IPS DF 4.7 (cell line): Measurements from ENCODE around the gene TATDN3.
"Not testable (repeated sequence)": the region's sequence is repeated elsewhere in the genome, so short reads cannot be mapped to it uniquely, and the experiment has no call there.

Source experiments
- DNase-seq: peaks from one replicate; pipeline ENCODE4 v3.0.0-alpha.2; 2013; ENCODE audit warnings: low spot score; ENCODE audit errors: extremely low read depth

Gene TATDN3

DNA sequence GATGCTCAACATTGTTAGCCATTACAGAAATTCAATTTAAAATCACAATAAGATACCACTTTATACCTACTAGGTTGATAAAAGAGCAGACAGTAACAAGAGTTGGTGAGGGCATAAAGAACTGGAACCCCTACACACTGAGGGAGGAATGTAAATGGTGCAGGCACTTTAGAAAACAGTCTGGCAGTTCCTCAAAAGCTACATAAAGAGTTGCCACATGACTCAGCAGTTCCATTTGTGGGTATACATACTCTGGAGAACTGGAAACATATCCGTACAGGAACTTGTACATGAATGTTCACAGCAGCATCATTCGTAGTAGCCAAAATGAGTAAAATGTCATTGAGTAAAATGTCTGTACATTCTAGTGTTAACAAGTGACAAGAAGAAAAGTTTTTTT, 17.1 kb upstream of the TATDN3 start:
- no peak for DNase-seq

DNA sequence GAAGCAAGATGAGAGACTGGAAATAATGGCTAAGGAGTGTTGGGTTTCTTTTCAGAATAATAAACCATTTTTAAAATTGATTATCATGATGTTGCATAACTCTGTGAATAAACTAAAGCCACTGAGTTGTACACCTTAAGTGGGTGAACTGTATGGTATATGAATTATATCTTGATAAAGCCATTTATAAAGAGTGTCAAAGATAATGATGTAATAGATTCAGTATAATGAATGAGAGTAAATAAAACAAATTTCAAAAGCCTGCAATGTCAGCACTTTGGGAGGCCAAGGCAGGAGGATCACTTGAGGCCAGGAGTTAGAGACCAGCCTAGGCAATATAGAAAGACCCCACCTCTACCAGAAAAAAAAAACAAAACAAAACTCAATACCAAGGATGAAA, 16.5 kb upstream of the TATDN3 start:
- no peak for DNase-seq

DNA sequence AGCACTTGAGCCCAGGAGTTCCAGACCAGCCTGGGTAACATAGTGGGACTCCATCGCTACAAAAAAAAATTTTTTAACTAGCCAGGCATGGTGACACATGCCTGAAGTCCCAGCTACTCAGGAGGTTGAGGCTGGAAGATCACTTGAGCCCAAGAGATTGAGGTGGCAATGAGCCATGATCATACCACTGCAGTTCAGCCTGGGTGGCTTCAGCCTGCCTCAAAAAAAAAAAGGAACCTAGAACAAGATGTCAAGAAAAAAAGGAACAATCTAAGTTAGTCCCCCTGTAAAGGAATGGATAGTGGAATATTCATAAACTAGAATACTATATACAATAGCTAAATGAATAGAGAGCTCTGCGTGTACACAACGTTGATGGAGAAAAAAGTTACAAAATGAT, 14.5 kb upstream of the TATDN3 start:
- no peak for DNase-seq

DNA sequence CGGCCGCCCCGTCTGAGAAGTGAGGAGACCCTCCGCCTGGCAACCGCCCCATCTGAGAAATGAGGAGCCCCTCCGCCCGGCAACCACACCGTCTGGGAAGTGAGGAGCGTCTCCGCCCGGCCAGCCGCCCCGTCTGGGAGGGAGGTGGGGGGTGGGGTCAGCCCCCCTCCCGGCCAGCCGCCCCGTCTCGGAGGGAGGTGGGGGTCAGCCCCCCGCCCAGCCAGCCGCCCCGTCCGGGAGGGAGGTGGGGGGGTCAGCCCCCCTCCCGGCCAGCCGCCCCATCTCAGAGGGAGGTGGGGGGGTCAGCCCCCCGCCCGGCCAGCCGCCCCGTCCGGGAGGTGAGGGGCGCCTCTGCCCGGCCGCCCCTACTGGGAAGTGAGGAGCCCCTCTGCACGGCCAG, 12.6 kb upstream of the TATDN3 start:
- DNase-seq: not testable (repeated sequence)

DNA sequence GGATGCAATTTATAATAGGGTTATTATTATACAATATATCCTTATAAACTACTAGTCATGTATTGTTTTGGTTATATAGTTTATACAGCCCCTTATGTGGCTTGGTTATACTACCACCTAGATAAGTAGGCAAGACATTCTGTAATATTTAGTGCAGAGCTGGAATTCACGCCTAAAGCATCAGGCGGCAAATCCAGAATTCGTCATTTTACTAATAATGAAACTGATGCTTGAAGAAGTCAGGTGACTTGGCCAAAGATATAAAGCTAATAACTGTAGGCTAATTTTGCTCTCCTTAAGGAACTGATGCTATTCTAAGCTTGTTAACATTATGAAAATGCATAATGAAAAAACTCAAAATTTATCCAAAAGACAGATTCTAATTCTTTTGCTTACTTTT, 10.9 kb upstream of the TATDN3 start:
- no peak for DNase-seq

DNA sequence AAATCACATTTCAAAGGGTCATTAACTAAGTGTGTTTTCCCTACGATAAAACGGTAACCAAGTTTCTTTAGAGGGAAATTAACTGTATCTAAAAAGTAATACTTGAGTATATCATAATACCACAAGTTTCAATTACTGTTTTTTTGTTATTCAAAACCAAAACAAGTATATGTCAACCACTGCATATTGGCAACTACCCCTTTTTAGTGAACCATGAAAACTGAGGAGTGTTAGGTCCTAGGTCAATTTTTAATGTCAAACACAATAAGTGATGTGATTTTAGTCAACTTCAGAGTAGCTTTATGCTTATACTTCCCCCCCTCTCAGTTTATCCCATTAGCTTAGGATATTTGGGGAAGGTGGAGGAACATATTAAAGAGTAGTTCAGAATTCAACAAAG, 10.5 kb upstream of the TATDN3 start:
- no peak for DNase-seq

DNA sequence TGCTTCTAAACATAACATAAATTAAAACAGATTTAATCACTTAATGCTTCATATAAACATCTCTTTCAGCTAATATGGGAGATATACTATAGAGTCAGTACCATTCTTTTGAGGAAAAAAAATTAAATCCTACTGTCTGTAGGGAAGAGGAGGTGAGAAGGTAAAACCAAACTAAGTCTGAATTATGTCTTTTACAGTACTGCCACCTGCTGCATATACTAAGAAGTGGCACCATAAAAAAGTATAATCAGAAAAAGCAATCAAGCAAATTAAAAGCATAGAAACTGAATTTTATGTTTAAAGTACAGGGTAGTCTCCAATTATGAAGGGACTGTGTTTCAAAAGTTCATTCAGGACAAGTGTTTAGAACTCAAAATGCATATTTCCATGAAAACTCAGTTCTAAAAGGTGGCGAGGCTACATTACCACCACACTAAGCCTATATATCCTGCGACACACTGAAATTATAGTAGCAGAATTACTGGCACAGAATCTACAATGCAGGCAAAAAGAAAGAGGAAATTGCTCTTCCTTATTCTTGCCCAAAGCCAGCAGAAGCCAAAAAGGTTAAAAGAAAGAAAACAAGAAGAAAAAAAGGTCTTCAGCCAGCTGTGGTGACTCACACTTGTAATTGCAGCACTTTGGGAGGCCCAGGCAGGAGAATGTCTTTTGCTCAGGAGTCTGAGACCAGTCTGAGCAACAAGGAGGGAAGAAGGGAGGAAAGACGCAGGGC, 9.1 kb upstream of the TATDN3 start:
- DNase-seq: no peak

DNA sequence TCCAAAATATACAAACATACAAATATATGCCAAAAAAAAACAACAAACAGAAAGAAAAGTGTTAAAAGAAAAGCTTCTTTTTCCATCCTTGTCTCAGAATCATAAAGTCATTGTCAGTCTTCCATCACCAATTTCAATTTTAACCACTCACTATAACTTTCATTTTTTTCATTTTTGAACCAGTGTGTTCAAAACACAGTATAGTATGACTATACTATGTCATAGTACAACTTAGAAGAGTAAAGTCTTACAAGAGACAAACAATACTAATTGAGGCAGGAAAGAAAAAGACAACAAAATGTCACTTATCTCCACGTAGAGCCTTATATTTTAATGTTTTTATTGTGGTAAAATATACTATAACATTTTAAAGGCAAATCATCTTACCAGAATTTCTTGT, 7.7 kb upstream of the TATDN3 start:
- DNase-seq: no peak

DNA sequence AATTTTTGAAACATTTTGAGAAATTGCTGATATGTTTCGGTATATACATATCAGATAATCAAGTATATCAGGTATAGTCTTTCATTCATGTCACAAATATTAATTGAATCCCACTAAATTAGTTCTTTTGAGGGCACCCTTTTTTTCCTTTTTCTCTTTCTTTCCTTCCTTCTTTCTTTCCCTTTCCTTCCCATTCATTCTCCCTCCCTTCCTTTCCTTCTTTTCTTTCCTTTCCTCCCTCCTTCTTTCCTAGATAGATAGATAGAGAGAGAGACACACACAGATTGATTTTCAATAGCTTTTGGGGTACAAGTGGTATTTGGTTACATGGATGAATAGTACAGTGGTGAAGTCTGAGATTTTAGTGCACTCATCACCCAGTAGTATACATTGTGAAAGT, 5.8 kb upstream of the TATDN3 start:
- no peak for DNase-seq

DNA sequence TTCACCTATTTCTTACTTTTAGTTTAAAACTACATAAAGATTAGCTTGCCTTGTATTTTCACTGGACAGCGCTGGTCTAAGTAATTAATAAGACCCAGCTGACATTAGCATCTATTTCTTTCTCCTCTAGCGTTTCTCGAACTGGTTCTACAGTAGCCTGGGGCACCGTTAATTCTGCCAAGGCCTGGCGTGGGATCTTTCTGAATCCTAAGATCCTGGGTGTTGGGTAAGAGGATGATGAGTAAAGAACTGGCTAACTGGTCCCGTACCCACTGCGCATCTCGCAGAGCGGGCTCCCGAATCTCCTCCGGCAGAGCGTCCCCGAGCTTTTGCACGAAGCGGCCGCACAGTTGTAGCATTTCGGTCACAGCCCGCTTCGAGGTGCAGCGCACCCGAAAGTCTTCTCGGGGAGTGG, 426 bp upstream of the TATDN3 start:
- no peak for DNase-seq

DNA sequence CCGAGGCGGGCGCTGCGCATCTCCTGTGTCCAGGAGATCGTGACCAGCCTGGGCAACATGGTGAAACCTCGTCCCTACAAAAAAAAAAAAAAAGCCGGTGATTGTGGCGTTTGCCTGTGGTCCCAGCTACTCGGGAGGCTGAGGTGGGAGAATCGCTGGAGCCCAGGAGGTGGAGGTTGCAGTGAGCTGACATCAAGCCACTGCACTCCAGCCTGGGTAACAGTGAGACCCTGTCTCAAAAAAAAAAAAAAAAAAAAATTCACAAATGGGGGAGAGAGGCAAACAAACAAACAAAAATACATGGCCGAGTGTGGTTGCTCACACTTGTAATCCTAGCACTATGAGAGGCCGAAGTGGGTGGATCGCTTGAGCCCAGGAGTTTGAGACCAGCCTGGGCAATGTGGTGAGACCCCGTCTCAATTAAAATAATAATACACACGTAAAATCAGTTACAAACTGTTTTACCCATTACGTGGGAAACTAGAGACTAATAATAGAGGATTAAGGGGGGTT, 758 bp downstream of the TATDN3 start:
- no peak for DNase-seq

DNA sequence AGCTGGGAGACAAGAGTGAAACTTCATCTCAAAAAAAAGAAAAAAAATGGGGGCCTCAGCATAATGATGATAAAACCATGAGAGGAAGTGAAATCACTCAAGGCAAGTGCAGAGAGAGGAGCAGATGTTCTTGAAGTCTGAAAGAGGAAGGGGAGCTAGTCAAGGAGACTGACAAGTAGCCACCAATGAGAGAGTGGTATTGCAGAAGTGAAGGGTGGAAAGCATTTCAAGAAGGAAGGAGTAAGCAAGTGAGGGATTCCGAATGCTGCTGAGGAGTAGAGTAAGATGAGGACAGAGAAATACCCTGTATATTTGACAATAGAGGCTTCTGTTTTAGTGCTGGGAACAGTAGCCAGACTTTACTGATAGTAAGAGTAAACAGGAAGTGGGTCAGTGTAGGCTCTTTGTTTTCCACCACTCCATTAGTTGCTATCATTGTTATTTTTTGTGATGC, 2.9 kb downstream of the TATDN3 start:
- no peak for DNase-seq

DNA sequence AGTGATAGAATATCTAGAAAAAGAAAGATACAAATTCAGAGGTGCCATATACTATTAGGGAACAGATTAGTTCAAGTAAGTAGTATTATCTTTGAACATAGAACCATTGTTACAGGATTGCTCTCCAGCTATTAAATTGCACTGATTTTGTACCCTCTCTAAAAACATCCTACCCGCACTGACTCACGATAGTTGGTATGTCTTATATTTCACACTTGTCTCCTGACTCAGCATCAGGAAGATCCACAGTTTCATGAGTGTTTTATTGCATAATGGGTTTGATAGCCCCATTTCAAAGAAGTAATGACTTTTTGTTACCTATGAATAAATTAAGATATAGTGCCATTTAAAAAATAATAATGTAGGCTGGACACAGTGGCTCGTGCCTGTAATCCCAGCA, 6.0 kb downstream of the TATDN3 start:
- DNase-seq: no peak

DNA sequence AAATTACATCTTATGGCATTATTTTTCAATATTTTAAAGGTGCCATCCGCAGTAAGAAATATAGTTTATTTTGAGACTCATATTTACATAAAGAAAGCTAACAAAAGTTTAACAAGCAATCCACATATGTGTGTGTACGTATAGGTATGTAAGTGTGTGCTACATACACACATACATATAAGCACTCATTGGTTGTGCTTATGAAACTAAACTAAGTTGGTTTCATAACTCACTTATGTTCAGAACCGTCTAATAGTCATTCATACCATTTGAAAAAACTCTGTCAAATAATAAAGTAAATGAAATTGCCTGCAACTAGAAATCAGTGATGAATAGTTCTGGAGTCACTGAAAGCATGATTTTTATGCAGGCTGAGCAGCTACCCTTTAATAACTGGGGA, 14.1 kb downstream of the TATDN3 start:
- DNase-seq: no peak

DNA sequence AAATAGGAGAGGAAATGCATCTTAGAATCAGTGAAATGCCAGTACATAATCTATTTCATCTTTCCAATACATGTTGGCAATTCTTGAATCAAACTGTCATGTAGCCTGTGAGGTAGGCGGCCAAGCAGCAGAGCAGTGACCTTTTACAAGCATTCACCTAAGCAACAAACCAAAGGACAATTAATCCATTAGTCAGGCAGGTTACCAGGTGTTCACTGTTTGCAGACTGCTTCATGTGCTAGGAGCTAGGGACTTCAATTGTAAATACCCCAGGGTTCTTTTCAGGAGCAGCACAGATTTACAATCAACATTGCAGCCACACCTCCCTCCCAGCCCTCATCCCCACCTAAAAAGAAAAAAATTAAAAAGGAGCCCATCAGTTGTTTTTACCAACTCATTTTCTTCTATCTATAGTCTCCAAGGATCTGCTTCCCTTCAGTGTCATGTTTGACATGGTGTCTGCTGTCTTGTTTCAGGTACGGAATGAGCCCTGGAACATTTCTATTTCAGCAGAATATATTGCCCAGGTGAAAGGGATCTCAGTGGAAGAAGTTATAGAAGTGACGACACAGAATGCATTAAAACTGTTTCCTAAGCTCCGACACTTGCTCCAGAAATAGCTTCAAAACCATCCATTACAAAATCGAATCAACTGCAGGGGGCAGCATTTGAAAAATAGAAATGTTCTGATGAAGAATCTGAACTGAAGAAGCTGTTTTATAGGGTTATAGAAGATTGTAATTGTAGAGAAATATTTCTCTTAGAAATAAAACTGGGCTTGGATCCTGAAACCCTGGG, 23.0 kb downstream of the TATDN3 start:
- no peak for DNase-seq

DNA sequence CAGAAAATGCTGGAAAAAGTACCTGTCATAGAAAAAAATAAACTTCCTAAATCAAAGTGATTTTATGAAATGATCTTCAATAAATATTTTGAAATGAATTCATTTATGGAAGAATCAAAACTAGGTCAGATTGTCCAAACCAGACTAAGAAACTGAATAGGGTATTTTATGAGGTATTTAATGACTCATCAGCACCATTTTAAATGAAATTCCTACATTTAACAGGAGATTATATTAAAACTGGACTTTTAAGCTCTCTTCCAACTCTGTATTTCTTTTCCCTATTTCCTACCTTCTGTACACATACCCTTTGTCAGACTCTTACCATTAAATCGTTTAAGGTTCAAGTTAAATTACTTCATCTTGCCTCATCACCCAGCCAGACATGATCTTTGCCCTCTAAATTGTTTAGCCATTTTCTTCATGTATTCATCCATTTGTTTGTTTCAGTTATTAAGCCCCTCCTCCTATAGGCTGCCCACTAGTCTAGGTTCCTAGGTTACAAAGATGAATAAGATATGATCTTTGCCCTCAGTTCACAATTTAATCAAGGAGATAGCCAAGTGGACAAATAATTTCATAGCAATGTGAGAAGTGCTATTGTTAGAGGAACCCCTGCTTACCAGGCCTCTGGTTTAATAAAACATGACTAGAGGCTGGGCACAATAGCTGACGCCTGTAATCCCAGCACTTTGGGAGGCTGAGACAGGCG, 25.0 kb downstream of the TATDN3 start:
- no peak for DNase-seq

DNA sequence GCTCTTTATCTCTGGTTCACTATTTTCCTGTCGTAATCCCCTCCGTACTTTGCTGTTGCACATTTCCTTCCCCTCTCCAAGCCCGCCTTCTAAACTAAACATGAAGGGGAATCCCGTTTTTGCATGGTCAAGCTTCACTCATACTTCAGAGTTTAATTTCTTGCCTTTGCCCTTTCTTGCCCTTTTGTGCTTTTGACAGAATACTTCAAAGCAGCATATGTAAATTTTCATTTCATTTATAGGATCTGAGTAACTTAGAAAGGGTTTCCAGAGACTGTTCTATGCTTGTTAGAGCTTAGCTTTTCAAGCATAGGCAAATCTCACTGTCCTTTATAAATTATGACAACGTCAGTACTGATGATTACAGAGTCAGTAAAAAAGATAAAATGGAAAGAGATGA, 28.0 kb downstream of the TATDN3 start:
- DNase-seq: no peak

DNA sequence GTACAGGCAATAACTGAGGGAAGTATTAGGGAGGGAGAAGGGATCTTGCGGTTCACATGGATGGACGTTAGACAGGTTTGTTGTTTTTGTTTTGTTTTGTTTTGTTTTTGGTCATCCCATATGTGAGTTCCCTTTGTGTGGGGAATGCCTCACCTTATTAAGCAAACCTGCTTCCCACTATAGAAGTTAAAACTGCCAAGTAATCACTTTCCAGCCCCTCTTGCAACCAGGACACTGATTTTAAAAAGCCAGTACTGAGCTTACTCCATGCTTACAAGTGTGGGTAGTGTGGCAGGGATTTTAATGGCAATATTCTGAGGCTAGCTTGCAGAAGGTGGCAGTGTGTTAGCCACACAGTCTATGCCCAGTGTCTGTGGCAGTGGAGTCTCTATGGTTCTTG, 29.3 kb downstream of the TATDN3 start:
- DNase-seq: no peak

DNA sequence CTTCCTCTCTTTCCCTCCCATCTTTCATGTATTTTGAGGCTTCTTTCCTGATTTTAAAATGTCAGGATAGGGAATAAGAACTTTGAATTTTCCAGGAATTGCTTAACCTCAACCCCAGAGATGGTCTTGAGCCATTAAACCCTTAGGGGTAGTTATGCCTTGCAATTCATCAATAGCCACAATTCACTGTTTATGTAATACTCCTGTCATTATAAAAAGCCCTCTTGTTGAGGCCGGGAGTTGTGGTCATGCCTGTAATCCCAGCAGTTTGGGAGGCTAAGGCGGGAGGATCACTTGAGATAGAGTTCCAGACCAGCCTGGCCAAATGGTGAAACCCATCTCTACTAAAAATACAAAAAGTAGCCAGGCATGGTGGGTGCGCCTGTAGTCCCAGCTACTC, 31.3 kb downstream of the TATDN3 start:
- DNase-seq: no peak

DNA sequence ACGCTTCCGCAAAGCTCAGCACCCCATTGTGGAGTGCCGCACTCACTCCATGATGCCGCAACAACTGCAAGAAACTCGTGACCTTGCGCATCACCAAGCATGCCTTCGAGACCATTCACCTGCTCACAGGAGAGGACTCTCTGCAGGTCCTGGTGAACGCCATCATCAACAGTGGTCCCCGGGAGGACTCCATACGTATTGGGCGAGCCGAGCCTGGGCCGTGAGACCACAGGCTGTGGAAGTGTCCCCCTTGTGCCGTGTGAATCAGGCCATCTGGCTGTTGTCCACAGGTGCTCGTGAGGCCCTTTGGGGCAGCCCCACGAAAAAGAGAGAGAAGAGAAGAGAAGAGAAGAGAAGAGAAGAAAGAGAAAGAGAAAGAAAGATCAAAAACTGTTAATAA, 32.5 kb downstream of the TATDN3 start:
- no peak for DNase-seq

DNA sequence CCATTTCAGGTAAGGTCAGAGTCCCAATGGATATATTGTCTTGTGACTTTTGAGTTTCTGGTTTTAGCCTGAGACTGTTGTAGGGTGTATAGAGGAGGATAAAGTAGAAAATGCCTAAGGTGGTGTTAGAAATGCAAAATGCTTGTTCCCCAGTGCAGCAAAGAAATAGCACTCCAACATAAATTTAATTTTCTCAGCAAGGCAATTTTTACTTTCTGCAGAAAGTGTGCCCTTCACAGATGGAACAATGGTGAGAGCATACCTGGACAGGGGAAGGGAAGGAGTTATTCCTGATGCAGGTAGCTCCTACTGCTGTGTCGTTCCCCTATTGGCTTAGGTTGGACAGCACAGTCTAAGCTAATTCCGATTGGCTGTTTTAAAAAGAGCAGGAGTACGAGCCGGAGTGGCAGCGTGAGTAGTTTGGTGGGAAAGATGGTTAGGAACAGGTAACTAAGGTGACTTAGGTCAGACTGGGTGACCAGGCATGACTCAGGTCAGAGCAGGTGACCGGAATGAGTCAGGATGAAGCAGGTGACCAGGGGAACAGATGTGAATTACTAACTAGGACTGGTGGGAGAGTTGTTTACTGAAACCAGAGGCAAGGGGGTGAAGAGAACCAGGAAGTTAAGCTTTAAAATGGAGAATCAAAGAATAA, 34.2 kb downstream of the TATDN3 start:
- DNase-seq: no peak
